ENCODE measurements around the gene SLC38A6.
"Not testable (repeated sequence)": the region's sequence is repeated elsewhere in the genome, so short reads cannot be mapped to it uniquely, and the experiment has no call there.

The SLC38A6 gene

DNA sequence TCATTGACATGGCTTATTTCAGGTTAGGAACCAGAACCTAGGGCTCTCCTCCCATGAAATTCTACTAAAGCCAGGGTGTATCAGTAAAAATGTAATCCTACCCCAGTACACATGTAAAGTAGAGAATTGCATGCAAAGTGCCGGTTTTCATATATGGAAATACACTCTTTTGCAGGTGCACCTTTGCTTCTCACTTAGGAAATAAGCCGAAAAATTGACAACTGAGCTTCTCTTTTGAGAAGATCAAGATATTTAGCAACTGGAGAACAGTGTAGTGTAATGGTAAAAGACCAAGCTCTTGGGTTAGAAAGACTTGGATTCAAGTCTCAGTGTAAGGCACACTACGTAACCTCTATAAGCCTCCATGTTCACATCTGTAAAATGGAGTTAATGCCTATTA, 82.4 kb downstream of the SLC38A6 start:
- DNase-seq: no peak

- DNase-seq: peak; percentile 28
Measured at GRCh38 chr14:61064210-61064609, 83.2 kb downstream of the SLC38A6 start.

DNA sequence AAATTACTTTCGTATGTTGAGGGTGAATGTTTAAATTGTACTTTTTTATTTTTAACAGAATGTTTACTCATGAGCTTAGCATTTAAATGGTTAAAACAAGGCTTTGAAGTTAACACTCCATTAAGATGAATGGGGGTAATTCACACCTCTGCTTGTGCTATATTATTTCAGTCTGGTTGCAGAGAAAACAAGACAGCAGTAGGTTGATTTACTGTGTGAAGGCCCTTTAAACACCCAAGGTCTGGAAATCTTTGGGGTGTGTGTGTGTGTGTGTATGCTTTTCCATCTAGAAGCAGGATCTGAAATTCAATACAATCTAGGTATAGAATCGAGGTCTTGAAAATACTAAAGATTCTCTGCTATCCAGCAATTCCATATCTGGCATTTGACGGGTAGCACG, 83.8 kb downstream of the SLC38A6 start:
- DNase-seq: no peak

DNA sequence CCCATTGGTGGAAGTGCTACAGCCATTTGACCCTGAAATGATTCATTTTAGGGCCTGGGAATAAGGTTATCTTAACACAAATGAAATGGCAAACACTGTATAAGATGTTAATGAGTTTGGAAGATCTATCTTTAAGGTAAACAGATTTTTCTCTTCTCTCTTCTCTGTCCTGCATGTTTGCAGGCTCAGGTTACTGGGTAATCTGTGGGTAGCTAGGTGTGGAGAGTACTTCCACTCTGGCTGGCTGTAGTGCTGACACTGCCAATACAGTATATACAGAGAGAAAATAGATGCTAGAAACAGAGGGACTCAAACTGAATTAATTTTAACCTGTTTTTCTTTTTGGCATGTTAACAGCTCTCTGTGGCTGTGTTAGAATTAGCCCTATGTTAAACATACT, 84.6 kb downstream of the SLC38A6 start:
- no peak for DNase-seq

DNA sequence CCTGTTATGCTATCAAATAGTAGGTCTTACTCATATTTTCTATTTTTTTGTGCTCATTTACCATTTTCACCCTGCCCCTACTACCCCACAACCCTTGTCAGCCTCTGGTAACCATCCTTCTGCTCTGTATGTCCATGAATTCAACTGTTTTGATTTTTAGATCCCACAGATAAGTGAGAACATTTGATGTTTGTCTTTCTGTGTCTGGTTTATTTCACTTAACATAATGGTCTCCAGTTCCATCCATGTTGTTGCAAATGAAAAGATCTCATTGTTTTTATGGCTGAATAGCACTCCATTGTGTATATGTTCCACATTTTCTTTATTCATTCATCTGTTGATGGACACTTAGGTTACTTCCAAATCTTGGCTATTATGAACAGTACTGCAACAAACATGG, 91.4 kb downstream of the SLC38A6 start:
- not testable (repeated sequence) for DNase-seq

DNA sequence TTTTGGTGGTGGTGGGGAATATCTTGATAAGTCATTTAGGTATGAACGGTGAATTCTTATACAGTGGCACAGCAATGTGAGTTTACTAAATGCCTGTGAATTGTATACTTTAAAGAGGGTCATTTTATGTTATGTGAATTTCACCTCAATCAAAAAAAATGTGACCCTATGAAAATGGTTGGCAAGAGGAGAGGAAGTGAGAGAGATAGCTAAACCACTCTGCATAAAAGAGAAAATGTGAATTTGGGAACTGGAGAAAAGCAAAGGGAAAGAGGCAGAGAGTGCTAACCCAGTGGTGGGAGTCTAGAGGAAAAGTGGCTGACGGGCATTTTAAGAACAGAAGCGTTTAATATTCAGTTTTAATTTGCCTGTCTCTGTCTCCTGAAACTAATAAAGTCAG, 93.8 kb downstream of the SLC38A6 start:
- no peak for DNase-seq

DNA sequence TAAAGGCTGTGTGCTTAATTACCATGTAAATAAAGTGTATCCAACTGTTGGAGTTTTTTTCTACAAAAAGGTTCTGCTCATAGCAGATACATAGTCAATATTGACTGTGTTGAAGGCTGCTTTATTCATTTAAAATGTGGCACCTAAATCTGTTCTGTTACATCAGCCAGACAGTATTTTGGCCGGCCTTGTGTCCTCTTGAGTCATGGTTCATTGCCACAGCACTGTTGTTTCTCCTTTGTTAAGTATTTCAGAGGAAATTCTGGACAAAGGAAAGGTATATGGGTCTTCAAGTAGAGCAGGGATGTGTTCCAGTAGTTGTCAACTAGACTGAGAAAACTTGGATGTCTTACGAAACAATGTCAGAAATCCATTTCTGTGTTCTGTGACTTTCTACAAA, 95.5 kb downstream of the SLC38A6 start:
- DNase-seq: no peak

- DNase-seq: no peak
Measured at GRCh38 chr14:61077437-61077836, 96.4 kb downstream of the SLC38A6 start.

DNA sequence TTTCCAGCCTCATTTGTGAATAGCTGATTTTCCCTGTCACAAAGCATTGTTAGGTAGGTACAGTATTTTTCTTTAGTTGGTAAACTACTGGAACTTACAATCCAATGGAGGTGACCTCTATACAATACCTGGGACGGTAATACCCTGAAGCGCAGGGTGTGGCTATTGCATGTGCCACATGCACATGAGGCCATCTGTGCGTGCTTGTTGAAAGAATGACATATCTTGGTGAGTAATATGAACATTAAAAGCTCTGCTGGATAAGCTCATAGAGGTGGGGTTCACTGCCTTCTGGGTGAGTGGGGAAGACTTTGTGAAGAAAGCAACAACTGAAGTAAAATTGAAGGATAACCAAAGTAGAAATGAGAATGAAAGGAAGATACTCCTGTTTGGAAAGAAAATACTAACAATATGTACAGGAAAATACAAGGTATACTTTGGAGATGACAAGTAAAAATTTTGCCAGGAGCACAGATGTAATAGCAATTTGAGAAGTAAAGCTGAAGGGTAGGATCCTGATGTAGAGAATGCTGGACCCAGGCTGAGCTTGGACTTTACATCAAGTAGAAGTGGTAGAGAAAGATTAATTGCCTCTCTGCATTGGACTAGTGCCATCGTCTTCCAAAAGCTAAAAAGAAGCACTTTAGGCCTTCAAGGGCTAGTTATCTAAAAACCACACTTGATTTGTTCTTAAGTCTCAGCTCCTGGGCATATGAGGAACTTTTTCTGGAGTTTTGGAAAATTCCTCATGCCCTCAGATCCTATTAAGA, 97.1 kb downstream of the SLC38A6 start:
- no peak for DNase-seq

GRCh38 chr14:61080591-61081010, 99.6 kb downstream of the SLC38A6 start:
- DNase-seq: no peak

- DNase-seq: no peak
Measured at GRCh38 chr14:61088081-61088480, 107.0 kb downstream of the SLC38A6 start.

DNA sequence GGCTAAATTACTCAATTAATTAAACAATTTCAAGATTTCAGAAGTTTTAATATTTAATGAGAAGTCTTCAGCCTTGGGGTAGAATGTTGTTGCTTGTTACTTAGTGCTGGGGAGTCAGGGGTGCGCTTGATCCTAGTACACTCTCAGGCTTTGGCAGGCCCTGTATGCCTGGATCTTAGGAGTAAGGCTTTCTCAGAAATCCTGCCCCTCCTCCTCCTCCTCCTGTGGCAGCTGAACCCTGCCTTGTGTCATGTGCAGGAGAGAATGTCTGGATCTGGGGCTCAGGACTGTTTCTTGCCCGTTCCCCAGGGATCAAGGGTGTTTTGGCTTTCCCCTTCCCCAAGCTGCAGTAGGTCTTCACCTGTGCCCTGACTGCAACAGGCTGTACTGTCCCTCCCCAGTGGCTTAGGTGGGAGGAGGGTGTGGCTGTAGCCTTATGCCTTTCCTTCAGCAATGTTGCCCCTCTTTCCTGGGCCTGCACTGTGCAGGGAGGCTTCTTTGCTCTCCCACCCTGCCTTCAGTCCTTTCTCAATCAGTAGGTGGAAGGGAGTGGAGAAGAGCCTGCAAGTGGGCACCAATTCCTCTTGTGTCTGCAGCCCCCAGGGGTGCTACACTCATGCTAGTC, 108.2 kb downstream of the SLC38A6 start:
- no peak for DNase-seq

DNA sequence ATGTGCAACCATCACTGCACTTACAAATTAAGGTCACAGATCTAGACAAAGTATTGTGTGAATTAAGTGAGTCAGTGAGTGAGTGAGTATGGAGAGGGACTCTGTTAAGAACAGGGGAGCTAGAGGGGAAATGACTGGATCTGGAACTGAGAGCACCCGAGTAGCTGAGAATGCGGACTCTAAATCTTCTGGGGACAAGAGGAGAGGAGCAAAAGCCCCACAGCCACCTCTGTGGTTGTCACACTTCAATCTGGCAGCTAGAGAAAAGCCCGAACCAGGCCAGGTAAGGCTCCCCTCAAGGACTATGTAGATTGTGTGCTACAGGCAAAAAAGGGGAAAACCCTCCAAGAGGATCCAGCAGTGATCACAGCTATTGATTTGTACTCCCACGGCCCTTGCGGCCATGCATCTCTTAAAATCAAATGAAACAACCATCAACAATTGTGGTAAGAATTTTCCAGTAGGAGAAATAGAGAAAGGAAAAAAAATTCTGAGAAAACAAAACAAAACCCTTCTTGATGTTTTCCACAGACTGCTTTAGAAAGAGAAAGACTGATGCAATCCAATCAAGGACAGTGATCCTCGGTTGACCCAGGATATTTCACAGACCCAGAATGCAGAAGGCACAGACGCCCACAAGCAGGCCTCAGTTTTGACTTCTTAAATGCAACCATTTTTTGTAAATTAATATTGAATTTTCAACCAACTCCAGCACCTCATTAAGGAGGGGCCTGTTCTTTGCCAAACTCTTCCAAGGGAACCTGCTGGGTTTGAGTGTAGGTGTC, 109.6 kb downstream of the SLC38A6 start:
- no peak for DNase-seq

DNA sequence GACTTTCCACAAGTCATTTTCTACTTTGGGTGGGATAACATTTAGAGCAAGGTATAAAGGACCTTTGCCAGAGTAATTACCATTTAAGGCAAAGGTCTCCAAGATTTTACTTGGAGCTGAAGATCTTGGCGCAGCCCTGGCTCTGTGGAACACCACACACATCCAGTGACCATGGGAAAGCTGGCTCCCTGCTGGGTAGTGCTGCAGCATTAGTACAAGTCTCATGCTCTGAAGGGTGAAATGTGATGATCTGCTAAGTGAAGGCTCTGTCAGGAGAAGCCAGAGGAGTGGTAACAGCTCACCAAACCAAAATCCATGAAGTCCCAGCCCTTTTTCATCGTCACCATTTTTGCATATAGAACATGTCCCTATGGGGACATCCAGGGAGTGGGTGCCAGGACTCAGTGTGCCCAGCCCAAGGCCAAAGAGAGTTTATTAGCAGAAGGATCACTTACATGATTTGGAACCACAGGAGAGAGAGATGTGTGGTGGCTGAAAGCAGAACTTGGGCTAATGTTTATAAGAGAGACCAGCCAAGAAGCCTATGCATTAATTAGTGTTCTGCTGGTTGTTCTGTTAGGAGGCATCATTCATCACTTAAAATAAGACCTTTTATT, 110.7 kb downstream of the SLC38A6 start:
- no peak for DNase-seq

- not testable (repeated sequence) for DNase-seq
Measured at GRCh38 chr14:61098096-61098495, 117.1 kb downstream of the SLC38A6 start.

DNA sequence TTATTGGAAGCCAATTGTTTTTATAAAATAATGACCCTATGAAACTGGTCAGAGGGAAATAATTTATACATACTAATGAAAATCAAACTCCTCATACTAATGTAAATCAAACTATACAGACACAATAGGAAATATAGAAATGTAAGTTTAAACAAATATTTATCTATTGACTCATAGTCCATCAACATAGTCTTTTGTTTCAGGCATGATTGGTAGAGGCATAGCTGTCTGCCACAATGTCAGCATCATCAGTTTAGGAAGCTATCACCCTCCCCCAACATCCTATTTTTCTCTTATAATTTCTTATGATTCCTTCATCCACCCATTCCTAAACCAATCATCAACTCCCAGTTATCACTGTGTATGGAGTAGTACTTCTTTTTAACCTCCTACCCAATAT, 117.7 kb downstream of the SLC38A6 start:
- no peak for DNase-seq

DNA sequence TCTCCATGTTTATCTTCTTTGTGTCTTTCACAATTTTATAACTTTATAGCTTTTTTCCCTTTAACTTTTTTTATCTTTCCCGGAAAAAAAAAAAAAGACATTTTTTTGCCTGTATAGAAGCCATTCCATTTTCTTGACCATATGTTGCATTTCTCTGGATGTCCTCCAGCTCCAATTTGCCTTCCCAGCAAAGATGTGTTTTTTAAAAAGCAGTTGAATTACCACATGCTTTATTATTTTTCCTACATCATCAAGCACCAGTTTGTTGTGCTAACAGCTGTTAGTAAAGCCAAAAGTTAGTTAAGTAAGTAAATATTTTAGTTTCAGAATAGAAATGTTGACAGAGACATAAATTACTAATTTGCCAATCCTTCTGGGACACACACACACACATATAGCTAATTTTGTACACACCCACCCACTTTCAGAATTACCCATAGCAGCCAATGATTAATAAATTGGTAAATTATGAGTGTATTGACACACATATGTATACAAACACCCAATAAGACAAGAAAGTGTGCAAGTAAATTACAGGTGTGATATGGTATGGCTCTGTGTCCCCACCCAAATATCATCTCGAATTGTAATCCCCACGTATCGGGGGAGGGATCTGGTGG, 118.3 kb downstream of the SLC38A6 start:
- peak; percentile 67 for DNase-seq

DNA sequence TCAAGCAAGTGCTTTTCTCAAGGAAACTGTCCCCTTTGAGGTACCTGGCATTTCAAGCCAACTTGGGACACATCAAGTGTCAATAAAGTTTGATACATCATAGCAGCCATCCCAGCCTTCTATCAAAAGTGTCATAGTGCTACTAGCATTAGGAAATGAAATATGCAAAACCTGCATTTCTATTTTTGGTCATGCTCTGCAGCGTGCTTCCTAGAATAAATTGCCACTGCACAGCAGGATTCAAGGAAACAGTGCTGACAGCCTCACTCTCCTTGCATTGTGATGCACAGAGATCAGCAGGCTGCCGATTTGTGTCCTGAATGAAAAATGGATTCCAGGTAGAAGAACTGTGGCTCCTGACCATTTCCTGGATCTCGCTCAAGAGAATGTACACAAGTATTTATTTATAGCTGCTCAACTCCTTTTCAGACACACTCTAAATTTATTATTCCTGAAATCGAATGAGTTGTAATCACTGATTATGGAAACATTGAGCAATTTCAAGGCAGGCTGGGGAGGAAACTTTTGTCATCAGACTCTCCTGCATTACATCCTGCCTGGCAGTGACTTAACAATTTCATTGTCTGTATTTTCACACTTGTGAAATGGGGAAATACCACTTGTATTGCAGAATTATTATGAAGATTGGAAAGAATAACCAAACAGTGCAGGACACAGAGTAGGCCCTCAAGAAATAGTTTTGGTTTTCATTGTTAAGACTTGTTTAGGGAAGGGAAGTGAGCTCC, 120.9 kb downstream of the SLC38A6 start:
- no peak for DNase-seq

Data from NCI-H1694 (cell line).